Stimulated activated naive CD8-positive, alpha-beta T cell treated with anti-CD3 and anti-CD28 coated beads, Interleukin-15, amount 100 ng/mL, for 72 hours (primary cell): ENCODE results near the gene MCCC2.

Experiments used
- ATAC-seq: fragments of 150-1000 bp; cut with Tn5 transposase; 2 replicates; pipeline ENCODE4 v1.10.0; 2021; ENCODE audit warnings: mild to moderate bottlenecking, moderate library complexity
- DNase-seq, 2 donors: peaks; one replicate each; pipeline ENCODE4 v3.0.0; 2021 to 2022
- H3K27ac Mint-ChIP-seq, 2 donors: one replicate each; pipeline ENCODE4 v1.8.0; 2022; ENCODE audit warnings: mild to moderate bottlenecking in 2 of 2, mixed read lengths in 2 of 2, moderate library complexity in 2 of 2
- H3K27me3 Mint-ChIP-seq: one replicate; pipeline ENCODE4 v1.8.0; 2022; ENCODE audit warnings: mixed read lengths
- H3K4me1 Mint-ChIP-seq: one replicate; pipeline ENCODE4 v1.8.0; 2022; ENCODE audit warnings: mild to moderate bottlenecking, mixed read lengths
- H3K4me3 Mint-ChIP-seq, 2 donors: one replicate each; pipeline ENCODE4 v1.8.0; 2022; ENCODE audit warnings: mild to moderate bottlenecking in 2 of 2, mixed read lengths in 2 of 2, moderate library complexity in 1 of 2
- H3K9me3 Mint-ChIP-seq, 2 donors: one replicate each; pipeline ENCODE4 v1.8.0; 2022; ENCODE audit warnings: mixed read lengths in 2 of 2

Gene MCCC2

GRCh38 chr5:71666321-71666720 lies 79.2 kb downstream of the MCCC2 start:
- H3K4me1 Mint-ChIP-seq, result no peaks in the 10 kb centered on the region
- no peak for ATAC-seq
- H3K9me3 Mint-ChIP-seq, result no peaks in the 10 kb centered on the region

GRCh38 chr5:71677977-71678376 lies 90.8 kb downstream of the MCCC2 start:
- Mint-ChIP-seq H3K4me1 (no peaks in the 10 kb centered on the region), H3K4me3 (no peak overlapping the region), H3K9me3 (peaks cover 0 to 6% of the 10 kb centered on the region in 2 donors), H3K27me3 (peaks cover 43% of the 10 kb centered on the region), H3K27ac (no peak overlapping the region)
- DNase-seq, result no peak
- no peak for ATAC-seq

More at GRCh38 chr5:71666321-71666720, 79.2 kb downstream of the MCCC2 start:
- Mint-ChIP-seq H3K27me3 (no peaks in the 10 kb centered on the region), H3K4me3 (no peak overlapping the region), H3K27ac (no peak overlapping the region)
- no peak for DNase-seq

GRCh38 chr5:71679714-71680113 lies 92.6 kb downstream of the MCCC2 start:
- DNase-seq (no peak), ATAC-seq (no peak)
- peaks cover 46% of the 10 kb centered on the region for H3K27me3 Mint-ChIP-seq
- no peaks in the 10 kb centered on the region for H3K4me1 Mint-ChIP-seq
- no peak overlapping the region for H3K4me3 Mint-ChIP-seq
- H3K27ac Mint-ChIP-seq, result no peak overlapping the region
- peaks cover 9 to 13% of the 10 kb centered on the region in 2 donors for H3K9me3 Mint-ChIP-seq

GRCh38 chr5:71680510-71680909 lies 93.4 kb downstream of the MCCC2 start:
- DNase-seq (no peak), ATAC-seq (no peak)
- Mint-ChIP-seq H3K4me3 (no peak overlapping the region), H3K9me3 (peaks cover 13 to 21% of the 10 kb centered on the region in 2 donors), H3K27me3 (peaks cover 49% of the 10 kb centered on the region), H3K27ac (no peak overlapping the region), H3K4me1 (no peaks in the 10 kb centered on the region)

- H3K4me1 Mint-ChIP-seq, result no peaks in the 10 kb centered on the region
- peaks cover 16 to 28% of the 10 kb centered on the region in 2 donors for H3K9me3 Mint-ChIP-seq
- ATAC-seq (no peak), DNase-seq (no peak)
- no peak overlapping the region for H3K27ac Mint-ChIP-seq
- H3K4me3 Mint-ChIP-seq, result no peak overlapping the region
- peaks cover 53% of the 10 kb centered on the region for H3K27me3 Mint-ChIP-seq
Observed at GRCh38 chr5:71681296-71681695, 94.2 kb downstream of the MCCC2 start.

- no peak overlapping the region for H3K4me3 Mint-ChIP-seq
- H3K27ac Mint-ChIP-seq, result peak overlapping the region in 1 of 2 donors; percentile 46
- peaks cover 69% of the 10 kb centered on the region for H3K27me3 Mint-ChIP-seq
Observed at GRCh38 chr5:71684309-71684708, 97.2 kb downstream of the MCCC2 start.

GRCh38 chr5:71693828-71694427 lies 106.8 kb downstream of the MCCC2 start:
- no peak for ATAC-seq
- DNase-seq, result no peak
- peaks cover 24% of the 10 kb centered on the region for H3K27me3 Mint-ChIP-seq
- H3K4me1 Mint-ChIP-seq, result peaks cover 16% of the 10 kb centered on the region
- no peak overlapping the region for H3K4me3 Mint-ChIP-seq
- no peak overlapping the region for H3K27ac Mint-ChIP-seq
- peaks cover 6 to 8% of the 10 kb centered on the region in 2 donors for H3K9me3 Mint-ChIP-seq

More at GRCh38 chr5:71684309-71684708, 97.2 kb downstream of the MCCC2 start:
- DNase-seq (no peak), ATAC-seq (no peak)
- Mint-ChIP-seq H3K4me1 (no peaks in the 10 kb centered on the region), H3K9me3 (peaks cover 16 to 38% of the 10 kb centered on the region in 2 donors)

- H3K4me1 Mint-ChIP-seq, result peaks cover 16% of the 10 kb centered on the region
- peaks cover 6 to 8% of the 10 kb centered on the region in 2 donors for H3K9me3 Mint-ChIP-seq
- ATAC-seq (no peak), DNase-seq (no peak)
- no peak overlapping the region for H3K27ac Mint-ChIP-seq
- H3K27me3 Mint-ChIP-seq, result peaks cover 22% of the 10 kb centered on the region
- no peak overlapping the region for H3K4me3 Mint-ChIP-seq
Observed at GRCh38 chr5:71695071-71695470, 107.9 kb downstream of the MCCC2 start.

- Mint-ChIP-seq H3K9me3 (peaks cover 6 to 8% of the 10 kb centered on the region in 2 donors), H3K4me3 (no peak overlapping the region), H3K27ac (no peak overlapping the region), H3K27me3 (peaks cover 17% of the 10 kb centered on the region), H3K4me1 (peaks cover 16% of the 10 kb centered on the region)
- ATAC-seq (no peak), DNase-seq (no peak)
Observed at GRCh38 chr5:71695595-71695994, 108.5 kb downstream of the MCCC2 start.

GRCh38 chr5:71697967-71698366 lies 110.8 kb downstream of the MCCC2 start:
- no peak overlapping the region for H3K4me3 Mint-ChIP-seq

GRCh38 chr5:71699233-71699632 lies 112.1 kb downstream of the MCCC2 start:
- Mint-ChIP-seq H3K27ac (no peak overlapping the region), H3K4me3 (no peak overlapping the region), H3K27me3 (peaks cover 22% of the 10 kb centered on the region), H3K4me1 (peaks cover 13% of the 10 kb centered on the region), H3K9me3 (peaks cover 6 to 8% of the 10 kb centered on the region in 2 donors)
- ATAC-seq, result no peak
- no peak for DNase-seq

More at GRCh38 chr5:71697967-71698366, 110.8 kb downstream of the MCCC2 start:
- Mint-ChIP-seq H3K9me3 (peaks cover 6 to 8% of the 10 kb centered on the region in 2 donors), H3K27ac (no peak overlapping the region), H3K4me1 (peaks cover 16% of the 10 kb centered on the region), H3K27me3 (peaks cover 17% of the 10 kb centered on the region)
- no peak for ATAC-seq
- DNase-seq, result no peak

GRCh38 chr5:71699751-71700150 lies 112.6 kb downstream of the MCCC2 start:
- Mint-ChIP-seq H3K27ac (no peak overlapping the region), H3K4me1 (peaks cover 9% of the 10 kb centered on the region), H3K9me3 (peaks cover 6 to 8% of the 10 kb centered on the region in 2 donors), H3K27me3 (peaks cover 22% of the 10 kb centered on the region), H3K4me3 (no peak overlapping the region)
- DNase-seq, result no peak
- no peak for ATAC-seq

- Mint-ChIP-seq H3K9me3 (peaks cover 6 to 8% of the 10 kb centered on the region in 2 donors), H3K4me3 (no peak overlapping the region), H3K4me1 (peaks cover 9% of the 10 kb centered on the region), H3K27me3 (peaks cover 27% of the 10 kb centered on the region), H3K27ac (no peak overlapping the region)
- ATAC-seq (no peak), DNase-seq (no peak)
Observed at GRCh38 chr5:71700803-71701202, 113.7 kb downstream of the MCCC2 start.

GRCh38 chr5:71701407-71701806 lies 114.3 kb downstream of the MCCC2 start:
- Mint-ChIP-seq H3K27ac (no peak overlapping the region), H3K4me3 (no peak overlapping the region), H3K9me3 (peaks cover 6 to 8% of the 10 kb centered on the region in 2 donors), H3K27me3 (peaks cover 27% of the 10 kb centered on the region), H3K4me1 (peaks cover 9% of the 10 kb centered on the region)
- DNase-seq (no peak), ATAC-seq (no peak)

- Mint-ChIP-seq H3K27ac (no peak overlapping the region), H3K4me3 (no peak overlapping the region), H3K9me3 (no peaks in the 10 kb centered on the region), H3K27me3 (peaks cover 49% of the 10 kb centered on the region), H3K4me1 (no peaks in the 10 kb centered on the region)
- DNase-seq, result no peak
- no peak for ATAC-seq
Observed at GRCh38 chr5:71703941-71704340, 116.8 kb downstream of the MCCC2 start.

- ATAC-seq (no peak), DNase-seq (no peak)
- peaks cover 60% of the 10 kb centered on the region for H3K27me3 Mint-ChIP-seq
- no peak overlapping the region for H3K4me3 Mint-ChIP-seq
- no peak overlapping the region for H3K27ac Mint-ChIP-seq
- H3K4me1 Mint-ChIP-seq, result no peaks in the 10 kb centered on the region
- no peaks in the 10 kb centered on the region for H3K9me3 Mint-ChIP-seq
Observed at GRCh38 chr5:71705421-71705820, 118.3 kb downstream of the MCCC2 start.

GRCh38 chr5:71706906-71707305 lies 119.8 kb downstream of the MCCC2 start:
- Mint-ChIP-seq H3K4me1 (no peaks in the 10 kb centered on the region), H3K27ac (no peak overlapping the region), H3K9me3 (no peaks in the 10 kb centered on the region), H3K27me3 (peaks cover 60% of the 10 kb centered on the region), H3K4me3 (no peak overlapping the region)
- DNase-seq (no peak), ATAC-seq (no peak)
